HL-60 (cell line): Measurements from ENCODE around the gene AFF3.

Experiments used
- DNase-seq, 2 experiments: peaks; one replicate each; pipeline ENCODE4 v3.0.0-alpha.2; 2010 to 2020; ENCODE audit warnings: low read depth in 1 of 2, low spot score in 1 of 2
- H3K27ac ChIP-seq: fragments of 250-450 bp; sonication (Bioruptor Pico); replicated peaks from 2 replicates; pipeline ENCODE4 v1.5.1; 2020; ENCODE audit warnings: mild to moderate bottlenecking, moderate library complexity
- H3K27me3 ChIP-seq: fragments of 250-450 bp; sonication (Bioruptor Pico); 2 replicates; pipeline ENCODE4 v1.5.1; 2021; ENCODE audit warnings: mild to moderate bottlenecking, moderate library complexity; ENCODE audit not compliant: insufficient read depth, poor library complexity, severe bottlenecking
- H3K4me3 ChIP-seq: replicated peaks from 2 replicates; pipeline ENCODE4 v1.5.1; 2011; ENCODE audit warnings: mild to moderate bottlenecking, control low read depth, low read length; ENCODE audit not compliant: insufficient read depth
- GABPA ChIP-seq: IDR thresholded peaks from 2 replicates; pipeline ENCODE4 v1.6.1; 2012; ENCODE audit warnings: low read depth
- POLR2AphosphoS5 ChIP-seq: IDR thresholded peaks from 2 replicates; pipeline ENCODE4 v1.6.1; 2012; ENCODE audit warnings: low read depth
- SPI1 ChIP-seq: IDR thresholded peaks from 2 replicates; pipeline ENCODE4 v1.6.1; 2012; ENCODE audit warnings: low read depth, mild to moderate bottlenecking, borderline replicate concordance
- TF ChIP-seq, protein P1 (sequence below): IDR thresholded peaks from one replicate; pipeline ENCODE4 v1.5.1; 2011; ENCODE audit warnings: low read length, control low read depth, inconsistent platforms; ENCODE audit not compliant: insufficient read depth
- TF ChIP-seq, protein P2 (sequence below): IDR thresholded peaks from 2 replicates; pipeline ENCODE4 v1.6.1; 2012; ENCODE audit warnings: low read depth; ENCODE audit not compliant: insufficient replicate concordance

AFF3 gene

DNA sequence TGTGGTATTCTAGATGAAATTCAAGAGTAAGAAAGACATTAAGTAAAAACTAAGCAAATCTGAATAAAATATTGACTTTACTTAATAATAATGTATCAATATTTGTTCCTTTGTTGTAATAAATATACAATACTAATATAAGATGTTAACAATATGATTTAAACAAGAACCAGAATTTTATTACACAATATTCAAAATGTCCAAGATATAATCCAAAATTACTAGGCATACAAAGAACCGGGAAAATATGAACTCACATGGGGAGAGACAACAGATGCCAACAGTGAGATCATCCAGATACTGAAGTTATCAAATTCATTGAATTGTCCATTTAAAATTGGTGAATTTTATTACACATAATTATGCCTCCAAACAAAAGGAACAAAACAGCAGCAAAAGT, 286.3 kb downstream of the AFF3 start:
- Histone ChIP-seq H3K27me3 (no peaks in the 10 kb centered on the region), H3K4me3 (no peak overlapping the region), H3K27ac (no peak overlapping the region)
- TF ChIP-seq GABPA (no peak), SPI1 (no peak), POLR2AphosphoS5 (no peak)
- TF ChIP-seq, protein P1, sequence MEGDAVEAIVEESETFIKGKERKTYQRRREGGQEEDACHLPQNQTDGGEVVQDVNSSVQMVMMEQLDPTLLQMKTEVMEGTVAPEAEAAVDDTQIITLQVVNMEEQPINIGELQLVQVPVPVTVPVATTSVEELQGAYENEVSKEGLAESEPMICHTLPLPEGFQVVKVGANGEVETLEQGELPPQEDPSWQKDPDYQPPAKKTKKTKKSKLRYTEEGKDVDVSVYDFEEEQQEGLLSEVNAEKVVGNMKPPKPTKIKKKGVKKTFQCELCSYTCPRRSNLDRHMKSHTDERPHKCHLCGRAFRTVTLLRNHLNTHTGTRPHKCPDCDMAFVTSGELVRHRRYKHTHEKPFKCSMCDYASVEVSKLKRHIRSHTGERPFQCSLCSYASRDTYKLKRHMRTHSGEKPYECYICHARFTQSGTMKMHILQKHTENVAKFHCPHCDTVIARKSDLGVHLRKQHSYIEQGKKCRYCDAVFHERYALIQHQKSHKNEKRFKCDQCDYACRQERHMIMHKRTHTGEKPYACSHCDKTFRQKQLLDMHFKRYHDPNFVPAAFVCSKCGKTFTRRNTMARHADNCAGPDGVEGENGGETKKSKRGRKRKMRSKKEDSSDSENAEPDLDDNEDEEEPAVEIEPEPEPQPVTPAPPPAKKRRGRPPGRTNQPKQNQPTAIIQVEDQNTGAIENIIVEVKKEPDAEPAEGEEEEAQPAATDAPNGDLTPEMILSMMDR, result no peak
- TF ChIP-seq, protein P2, sequence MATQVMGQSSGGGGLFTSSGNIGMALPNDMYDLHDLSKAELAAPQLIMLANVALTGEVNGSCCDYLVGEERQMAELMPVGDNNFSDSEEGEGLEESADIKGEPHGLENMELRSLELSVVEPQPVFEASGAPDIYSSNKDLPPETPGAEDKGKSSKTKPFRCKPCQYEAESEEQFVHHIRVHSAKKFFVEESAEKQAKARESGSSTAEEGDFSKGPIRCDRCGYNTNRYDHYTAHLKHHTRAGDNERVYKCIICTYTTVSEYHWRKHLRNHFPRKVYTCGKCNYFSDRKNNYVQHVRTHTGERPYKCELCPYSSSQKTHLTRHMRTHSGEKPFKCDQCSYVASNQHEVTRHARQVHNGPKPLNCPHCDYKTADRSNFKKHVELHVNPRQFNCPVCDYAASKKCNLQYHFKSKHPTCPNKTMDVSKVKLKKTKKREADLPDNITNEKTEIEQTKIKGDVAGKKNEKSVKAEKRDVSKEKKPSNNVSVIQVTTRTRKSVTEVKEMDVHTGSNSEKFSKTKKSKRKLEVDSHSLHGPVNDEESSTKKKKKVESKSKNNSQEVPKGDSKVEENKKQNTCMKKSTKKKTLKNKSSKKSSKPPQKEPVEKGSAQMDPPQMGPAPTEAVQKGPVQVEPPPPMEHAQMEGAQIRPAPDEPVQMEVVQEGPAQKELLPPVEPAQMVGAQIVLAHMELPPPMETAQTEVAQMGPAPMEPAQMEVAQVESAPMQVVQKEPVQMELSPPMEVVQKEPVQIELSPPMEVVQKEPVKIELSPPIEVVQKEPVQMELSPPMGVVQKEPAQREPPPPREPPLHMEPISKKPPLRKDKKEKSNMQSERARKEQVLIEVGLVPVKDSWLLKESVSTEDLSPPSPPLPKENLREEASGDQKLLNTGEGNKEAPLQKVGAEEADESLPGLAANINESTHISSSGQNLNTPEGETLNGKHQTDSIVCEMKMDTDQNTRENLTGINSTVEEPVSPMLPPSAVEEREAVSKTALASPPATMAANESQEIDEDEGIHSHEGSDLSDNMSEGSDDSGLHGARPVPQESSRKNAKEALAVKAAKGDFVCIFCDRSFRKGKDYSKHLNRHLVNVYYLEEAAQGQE, result no peak
- no peak for DNase-seq

DNA sequence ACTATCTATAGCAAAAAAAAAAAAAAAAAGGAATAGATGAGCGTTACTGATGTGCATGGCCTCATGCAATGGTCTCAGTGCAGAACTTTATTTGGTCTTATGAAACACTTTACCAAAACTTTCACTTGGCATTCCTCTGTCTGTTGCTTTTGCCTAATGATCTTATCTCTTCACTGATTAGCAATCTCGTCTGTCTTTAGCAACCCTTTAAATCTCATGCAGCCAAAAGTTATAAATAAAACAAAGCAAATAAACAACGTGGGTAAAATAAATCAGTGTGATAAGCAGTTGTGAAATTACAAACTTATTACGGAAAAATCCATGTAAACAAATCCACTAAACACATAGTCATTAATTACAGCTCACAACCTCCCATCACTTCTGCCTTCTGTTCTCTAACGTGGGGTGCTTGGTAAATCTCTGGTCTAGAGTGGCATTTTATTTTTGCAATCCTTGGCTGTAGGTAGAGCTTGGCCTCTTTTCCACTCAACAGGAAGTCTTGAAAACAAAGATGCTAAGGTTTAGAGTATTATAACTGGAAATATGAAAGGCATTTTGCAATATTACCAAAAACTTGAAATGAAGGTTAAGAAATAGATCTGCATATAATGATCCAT, 288.0 kb downstream of the AFF3 start:
- no peak overlapping the region for H3K27ac ChIP-seq
- no peak for TF ChIP-seq GABPA
- TF ChIP-seq, protein P1, result no peak
- no peak for TF ChIP-seq POLR2AphosphoS5
- TF ChIP-seq, protein P2, result no peak
- no peak for TF ChIP-seq SPI1

GRCh38 chr2:99852956-99853355, 289.4 kb downstream of the AFF3 start:
- H3K27me3 ChIP-seq, result no peaks in the 10 kb centered on the region
- H3K27ac ChIP-seq, result no peak overlapping the region
- H3K4me3 ChIP-seq, result no peak overlapping the region
- DNase-seq, result no peak
- TF ChIP-seq, protein P1, result no peak
- no peak for TF ChIP-seq POLR2AphosphoS5
- TF ChIP-seq GABPA, result no peak
- no peak for TF ChIP-seq SPI1
- TF ChIP-seq, protein P2, result no peak

More for the DNA sequence above, 288.0 kb downstream of the AFF3 start:
- no peak overlapping the region for H3K4me3 ChIP-seq
- no peaks in the 10 kb centered on the region for H3K27me3 ChIP-seq
- DNase-seq, result no peak
